Measurements from ENCODE around the gene MCCD1. TPM values are rescaled to one million over a fixed set of nuclear protein-coding genes. Genes with fewer than 3 reads are reported as not detected.
"Not testable (repeated sequence)": the region's sequence is repeated elsewhere in the genome, so short reads cannot be mapped to it uniquely, and the experiment has no call there.

Gene MCCD1
- total and polyA plus RNA-seq, 8 donors = not detected

DNA sequence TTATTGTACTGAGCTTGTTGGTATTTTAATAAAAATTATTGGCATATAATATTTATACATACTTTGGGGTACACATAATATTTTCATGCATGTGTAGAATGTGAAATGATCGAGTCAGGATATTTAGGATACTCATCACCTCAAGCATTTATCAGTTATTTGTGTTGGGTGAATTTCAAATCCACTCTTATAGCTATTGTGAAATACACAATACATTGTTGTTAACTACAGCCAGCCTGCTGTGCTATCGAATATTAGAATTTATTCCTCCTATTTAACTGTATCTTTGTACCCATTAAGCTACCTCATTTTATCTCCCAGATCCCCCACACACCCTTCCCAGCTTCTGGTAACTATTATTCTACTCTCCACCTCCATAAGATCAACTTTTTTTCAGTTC lies 45.4 kb upstream of the MCCD1 start:
- no peak overlapping the region for H3K4me3 ChIP-seq
- TF ChIP-seq, protein P1, sequence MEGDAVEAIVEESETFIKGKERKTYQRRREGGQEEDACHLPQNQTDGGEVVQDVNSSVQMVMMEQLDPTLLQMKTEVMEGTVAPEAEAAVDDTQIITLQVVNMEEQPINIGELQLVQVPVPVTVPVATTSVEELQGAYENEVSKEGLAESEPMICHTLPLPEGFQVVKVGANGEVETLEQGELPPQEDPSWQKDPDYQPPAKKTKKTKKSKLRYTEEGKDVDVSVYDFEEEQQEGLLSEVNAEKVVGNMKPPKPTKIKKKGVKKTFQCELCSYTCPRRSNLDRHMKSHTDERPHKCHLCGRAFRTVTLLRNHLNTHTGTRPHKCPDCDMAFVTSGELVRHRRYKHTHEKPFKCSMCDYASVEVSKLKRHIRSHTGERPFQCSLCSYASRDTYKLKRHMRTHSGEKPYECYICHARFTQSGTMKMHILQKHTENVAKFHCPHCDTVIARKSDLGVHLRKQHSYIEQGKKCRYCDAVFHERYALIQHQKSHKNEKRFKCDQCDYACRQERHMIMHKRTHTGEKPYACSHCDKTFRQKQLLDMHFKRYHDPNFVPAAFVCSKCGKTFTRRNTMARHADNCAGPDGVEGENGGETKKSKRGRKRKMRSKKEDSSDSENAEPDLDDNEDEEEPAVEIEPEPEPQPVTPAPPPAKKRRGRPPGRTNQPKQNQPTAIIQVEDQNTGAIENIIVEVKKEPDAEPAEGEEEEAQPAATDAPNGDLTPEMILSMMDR (IDR thresholded peaks at IDR 0.05) = no peak
- no peaks in the 10 kb centered on the region for H3K9me3 ChIP-seq
- no peaks in the 10 kb centered on the region for H3K4me1 ChIP-seq
- H3K27me3 ChIP-seq = no peaks in the 10 kb centered on the region
- DNase-seq = no peak
- no peak overlapping the region for H3K27ac ChIP-seq
- ATAC-seq = no peak
- intact Hi-C loops (cut with DNase I) = no loop called here
- no peak for FAIRE-seq
- WGBS, 2 donors = 42 to 47% methylated on average over 2 of the region's 2 CpGs
- no peaks in the 10 kb centered on the region for H3K36me3 ChIP-seq

DNA sequence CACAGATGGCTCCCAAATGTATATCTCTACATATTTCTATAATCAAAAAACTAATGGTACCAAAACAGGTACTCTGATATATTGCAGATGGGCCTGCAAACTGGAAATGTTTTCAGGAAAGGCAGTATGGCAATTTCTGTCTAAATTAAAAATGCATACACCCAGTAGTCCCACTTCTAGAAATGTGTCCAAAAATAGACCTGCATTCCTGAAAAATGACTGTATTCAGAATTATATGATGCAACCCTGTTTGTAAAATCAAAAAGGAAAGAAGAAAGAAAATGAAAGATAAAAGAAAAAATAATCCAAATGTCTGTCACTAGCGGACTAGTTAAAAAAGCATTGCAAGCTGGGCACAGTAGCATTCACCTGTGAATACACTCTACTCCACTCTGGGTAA lies 43.7 kb upstream of the MCCD1 start:
- no peak for FAIRE-seq
- H3K4me3 ChIP-seq = no peak overlapping the region
- no peak for ATAC-seq
- no peaks in the 10 kb centered on the region for H3K27me3 ChIP-seq
- H3K4me1 ChIP-seq = no peaks in the 10 kb centered on the region
- no peaks in the 10 kb centered on the region for H3K9me3 ChIP-seq
- TF ChIP-seq, protein P1 (IDR thresholded peaks at IDR 0.05) = no peak
- H3K27ac ChIP-seq = no peak overlapping the region
- no peaks in the 10 kb centered on the region for H3K36me3 ChIP-seq
- no peak for DNase-seq
- 87 to 100% methylated on average over 1 of the region's 1 CpG for WGBS, 2 donors
- intact Hi-C loops (cut with DNase I) = no loop called here

DNA sequence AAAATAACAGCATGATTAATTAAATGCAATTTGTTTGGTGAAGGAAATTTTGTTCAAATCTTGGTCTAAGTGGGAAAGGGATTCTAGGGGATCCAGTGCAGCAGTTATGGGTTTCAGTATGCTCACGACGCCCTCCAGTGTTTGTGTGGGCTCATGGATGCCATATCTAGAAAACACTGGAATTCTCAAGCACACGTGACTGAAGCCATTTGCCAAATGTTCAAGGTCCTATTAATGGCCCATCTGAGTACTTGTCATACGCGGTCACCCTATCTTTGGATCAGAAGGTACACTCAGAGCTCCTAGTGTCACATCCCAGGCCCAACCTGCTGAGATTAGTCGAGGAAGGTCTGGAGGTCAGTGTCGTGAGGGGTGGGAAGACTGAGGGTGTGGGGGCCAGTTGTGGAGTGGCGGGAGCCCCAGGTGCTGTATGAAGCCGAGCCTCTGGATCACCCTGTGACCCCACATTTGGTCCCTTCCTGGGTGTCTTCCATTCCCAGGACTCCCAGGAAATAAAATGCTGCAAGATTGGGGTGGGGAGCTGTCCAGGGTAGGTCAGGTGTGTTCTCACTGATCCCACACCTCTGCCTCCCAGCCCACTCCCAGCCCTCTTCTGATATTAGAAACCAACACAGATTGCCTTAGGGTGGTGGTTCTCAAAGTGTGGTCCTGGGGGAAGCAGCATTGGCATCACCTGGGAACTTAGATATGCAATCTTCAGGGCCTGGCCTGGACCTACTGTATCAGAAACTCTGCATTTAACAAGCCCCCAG lies 42.5 kb upstream of the MCCD1 start:
- FAIRE-seq; intact Hi-C loops (cut with DNase I); H3K36me3 ChIP-seq; H3K4me1 ChIP-seq; H3K27me3 ChIP-seq; H3K4me3 ChIP-seq; DNase-seq; H3K9me3 ChIP-seq; H3K27ac ChIP-seq: not testable (repeated sequence)
- peak; percentile 74 to 90 (median 86) for ATAC-seq
- WGBS, 2 donors = no CpG with 5 or more reads among the region's 9 CpGs

DNA sequence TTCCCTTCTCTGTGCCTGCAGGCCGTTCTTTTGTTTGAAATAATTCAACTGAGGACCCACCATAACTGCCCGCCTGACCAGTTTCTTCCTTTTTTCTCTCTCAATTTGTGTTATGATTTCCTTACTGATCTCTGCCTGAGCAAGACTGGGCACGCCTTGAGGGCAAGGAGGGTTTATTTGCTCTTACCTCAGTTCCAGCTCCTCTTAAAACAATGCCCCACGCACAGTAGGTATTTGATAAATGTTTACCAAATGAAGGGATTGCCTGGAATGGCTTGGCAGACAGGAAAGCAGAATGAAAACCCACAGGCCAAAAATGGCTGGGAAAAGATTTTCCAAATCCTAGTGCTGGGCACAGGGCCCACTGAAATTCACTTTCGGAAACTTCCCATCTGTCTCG lies 41.1 kb upstream of the MCCD1 start:
- ATAC-seq; intact Hi-C loops (cut with DNase I); H3K9me3 ChIP-seq: not testable (repeated sequence)

DNA sequence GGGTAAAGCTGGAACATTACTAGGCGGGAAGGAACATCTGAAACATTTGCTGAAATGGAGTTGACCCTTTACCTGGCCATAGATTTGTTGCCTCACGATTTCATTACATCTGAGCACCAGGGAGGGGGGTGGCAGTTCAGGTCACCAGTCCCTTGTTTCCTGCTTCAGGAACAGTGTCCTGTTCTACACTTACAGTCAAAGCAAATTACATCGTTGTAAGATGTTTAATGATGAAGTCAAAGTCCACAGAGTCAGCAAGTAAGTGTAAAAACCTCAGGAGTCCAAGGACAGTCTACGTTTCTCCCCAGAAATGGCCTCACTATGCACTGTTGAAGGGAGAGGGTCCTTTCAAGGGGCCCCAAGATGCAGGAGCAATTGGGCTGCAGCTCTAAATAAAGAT lies 39.7 kb upstream of the MCCD1 start:
- intact Hi-C loops (cut with DNase I) = no loop called here
- no peaks in the 10 kb centered on the region for H3K36me3 ChIP-seq
- H3K4me3 ChIP-seq = no peak overlapping the region
- no peaks in the 10 kb centered on the region for H3K4me1 ChIP-seq
- FAIRE-seq (no peak), ATAC-seq (no peak), DNase-seq (no peak)
- no peak overlapping the region for H3K27ac ChIP-seq
- TF ChIP-seq, protein P1 (IDR thresholded peaks at IDR 0.05) = no peak
- H3K27me3 ChIP-seq = no peaks in the 10 kb centered on the region
- WGBS, 2 donors = 49 to 59% methylated on average over 4 of the region's 4 CpGs
- no peaks in the 10 kb centered on the region for H3K9me3 ChIP-seq

More for the DNA sequence above, 41.1 kb upstream of the MCCD1 start:
- not testable (repeated sequence) for H3K4me3 ChIP-seq, H3K27me3 ChIP-seq, FAIRE-seq, H3K4me1 ChIP-seq, DNase-seq, H3K36me3 ChIP-seq, H3K27ac ChIP-seq
- WGBS, 2 donors = 78 to 79% methylated on average over 6 of the region's 6 CpGs

DNA sequence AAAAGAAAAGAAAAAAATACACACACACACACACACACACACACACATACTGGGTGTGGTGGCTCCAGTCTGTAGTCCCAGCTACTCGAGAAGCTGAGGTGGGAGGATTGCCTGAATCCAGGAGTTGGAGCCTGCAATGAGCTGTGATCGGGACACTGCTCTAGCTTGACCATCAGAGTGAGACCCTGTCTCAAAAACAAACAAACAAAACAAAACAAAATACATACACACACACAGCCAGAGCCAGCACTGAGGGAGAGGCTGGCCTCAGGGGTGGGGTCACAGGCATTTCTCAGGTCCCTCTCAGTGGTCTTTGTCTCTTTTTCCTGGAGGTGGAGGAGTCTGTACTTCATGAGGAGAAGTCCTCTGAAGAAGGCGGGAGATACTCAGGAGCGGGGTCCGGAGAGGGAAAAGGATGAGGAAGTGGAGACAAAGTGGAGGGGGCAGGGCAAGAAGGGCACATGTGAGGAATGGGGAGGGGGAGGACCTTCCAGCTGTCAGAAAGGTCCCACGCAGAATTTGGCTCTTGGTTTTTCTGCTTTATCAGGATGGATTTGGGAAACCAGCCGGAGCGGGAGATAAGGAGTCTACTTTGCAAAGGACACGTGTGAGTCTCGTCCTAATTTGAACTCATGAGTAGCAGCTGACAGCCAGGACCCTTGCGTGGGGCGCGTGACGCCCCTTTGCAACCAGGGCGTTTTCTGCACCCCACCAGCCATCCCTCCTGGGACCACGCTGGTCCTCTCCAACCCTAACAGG lies 38.5 kb upstream of the MCCD1 start:
- no peaks in the 10 kb centered on the region for H3K27me3 ChIP-seq
- no peak for ATAC-seq
- H3K36me3 ChIP-seq = no peaks in the 10 kb centered on the region
- no peak overlapping the region for H3K27ac ChIP-seq
- H3K9me3 ChIP-seq = no peaks in the 10 kb centered on the region
- no peak overlapping the region for H3K4me3 ChIP-seq
- intact Hi-C loops (cut with DNase I) = no loop called here
- TF ChIP-seq, protein P1 (IDR thresholded peaks at IDR 0.05) = no peak
- whole genome bisulfite sequencing, 2 donors = 35 to 50% methylated on average over 14 to 16 of the region's 16 CpGs
- H3K4me1 ChIP-seq = no peaks in the 10 kb centered on the region
- FAIRE-seq = no peak
- no peak for DNase-seq

DNA sequence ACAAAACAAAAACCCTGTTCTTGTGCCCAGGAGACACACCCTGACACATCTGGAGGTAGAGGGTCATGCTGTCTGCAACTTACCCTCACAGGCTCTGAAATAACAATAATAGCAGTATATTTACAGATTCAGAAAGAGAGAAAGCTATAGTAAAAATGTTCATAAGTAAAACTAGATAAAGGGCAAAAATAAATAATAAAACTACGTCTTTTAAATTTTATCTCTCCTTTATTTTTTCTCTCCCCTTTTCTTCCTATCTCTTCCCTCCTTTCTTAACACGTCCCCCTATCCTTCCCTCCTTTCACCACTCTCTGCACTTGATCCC lies 35.2 kb upstream of the MCCD1 start:
- H3K9me3 ChIP-seq; H3K36me3 ChIP-seq; DNase-seq; H3K4me1 ChIP-seq; H3K27me3 ChIP-seq; ATAC-seq; FAIRE-seq; intact Hi-C loops (cut with DNase I): not testable (repeated sequence)
- peak overlapping the region in 2 of 4 donors; percentile 54 to 60 for H3K4me3 ChIP-seq
- H3K27ac ChIP-seq = peak overlapping the region in 1 of 4 donors; percentile 68
- 0% methylated on average over 2 of the region's 2 CpGs for WGBS, 2 donors

Data from pancreas (tissue), 10 donors.